Suprapubic skin (tissue), 4 donors: ENCODE results near the gene CIB1.

Experiments
- EP300 ChIP-seq: sonication (generic); formaldehyde crosslinking; IDR thresholded peaks from one replicate; pipeline ENCODE4 v1.6.1; 2017; ENCODE audit warnings: antibody characterized with exemption
- POLR2A ChIP-seq, 2 donors: fragments of 450-650 bp; IDR thresholded peaks; one replicate each; pipeline ENCODE4 v1.6.1; 2017; ENCODE audit warnings: antibody characterized with exemption in 2 of 2, mild to moderate bottlenecking in 2 of 2, moderate library complexity in 2 of 2
- POLR2AphosphoS5 ChIP-seq, 3 donors: sonication (generic); formaldehyde crosslinking; IDR thresholded peaks; one replicate each; pipeline ENCODE4 v1.6.1; 2017; ENCODE audit warnings: antibody characterized with exemption in 3 of 3
- TF ChIP-seq, protein P1 (sequence below), 2 donors: fragments of 200-600 bp in 1 of 2; fragments of 450-650 bp in 1 of 2; sonication (generic) in 1 of 2; IDR thresholded peaks; one replicate each; pipeline ENCODE4 v1.5.1; 2016 to 2019; ENCODE audit warnings: antibody characterized with exemption in 2 of 2, mild to moderate bottlenecking in 1 of 2, moderate library complexity in 1 of 2

GRCh38 chr15:90201130-90201943 lies 32.4 kb downstream of the CIB1 start, which contains the start of gene SEMA4B:
- TF ChIP-seq EP300, result no peak
- TF ChIP-seq, protein P1, sequence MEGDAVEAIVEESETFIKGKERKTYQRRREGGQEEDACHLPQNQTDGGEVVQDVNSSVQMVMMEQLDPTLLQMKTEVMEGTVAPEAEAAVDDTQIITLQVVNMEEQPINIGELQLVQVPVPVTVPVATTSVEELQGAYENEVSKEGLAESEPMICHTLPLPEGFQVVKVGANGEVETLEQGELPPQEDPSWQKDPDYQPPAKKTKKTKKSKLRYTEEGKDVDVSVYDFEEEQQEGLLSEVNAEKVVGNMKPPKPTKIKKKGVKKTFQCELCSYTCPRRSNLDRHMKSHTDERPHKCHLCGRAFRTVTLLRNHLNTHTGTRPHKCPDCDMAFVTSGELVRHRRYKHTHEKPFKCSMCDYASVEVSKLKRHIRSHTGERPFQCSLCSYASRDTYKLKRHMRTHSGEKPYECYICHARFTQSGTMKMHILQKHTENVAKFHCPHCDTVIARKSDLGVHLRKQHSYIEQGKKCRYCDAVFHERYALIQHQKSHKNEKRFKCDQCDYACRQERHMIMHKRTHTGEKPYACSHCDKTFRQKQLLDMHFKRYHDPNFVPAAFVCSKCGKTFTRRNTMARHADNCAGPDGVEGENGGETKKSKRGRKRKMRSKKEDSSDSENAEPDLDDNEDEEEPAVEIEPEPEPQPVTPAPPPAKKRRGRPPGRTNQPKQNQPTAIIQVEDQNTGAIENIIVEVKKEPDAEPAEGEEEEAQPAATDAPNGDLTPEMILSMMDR (IDR thresholded peaks at IDR 0.05), result no peak
- no peak for TF ChIP-seq POLR2AphosphoS5 (IDR thresholded peaks at IDR 0.05)
- TF ChIP-seq POLR2A (IDR thresholded peaks at IDR 0.05), result no peak
